Measurements from ENCODE around the gene LAMTOR4.

Gene LAMTOR4

GRCh38 chr7:100153708-100154535 is 5.2 kb downstream of the LAMTOR4 start:
- DNase-seq: no peak

GRCh38 chr7:100154651-100155491 is 6.2 kb downstream of the LAMTOR4 start:
- no peak for DNase-seq

- no peak for DNase-seq
Observed at GRCh38 chr7:100155553-100156317, 7.0 kb downstream of the LAMTOR4 start.

- no peak for DNase-seq
Observed at GRCh38 chr7:100156331-100157068, 7.8 kb downstream of the LAMTOR4 start.

GRCh38 chr7:100157069-100157333 is 8.3 kb downstream of the LAMTOR4 start:
- DNase-seq: no peak

GRCh38 chr7:100157334-100158228 is 8.9 kb downstream of the LAMTOR4 start:
- DNase-seq: peak in 2 of 14 donors; percentile 19 to 24

GRCh38 chr7:100158229-100159098 is 9.7 kb downstream of the LAMTOR4 start, which contains the start of gene TRAPPC14:
Gene TRAPPC14 (minus strand): TSS chr7:100158723. CDS start chr7:100158499, 224 bp downstream.
- DNase-seq: peak; percentile 25 to 88 (median 78)

GRCh38 chr7:100159099-100159623 is 10.4 kb downstream of the LAMTOR4 start:
- DNase-seq: no peak

GRCh38 chr7:100160067-100160466 is 11.3 kb downstream of the LAMTOR4 start:
- DNase-seq: no peak

- DNase-seq: no peak
Observed at GRCh38 chr7:100163006-100163531, 14.4 kb downstream of the LAMTOR4 start.

GRCh38 chr7:100163871-100164270 is 15.2 kb downstream of the LAMTOR4 start:
- DNase-seq: no peak

- no peak for DNase-seq
Observed at GRCh38 chr7:100166317-100166940, 17.7 kb downstream of the LAMTOR4 start.

GRCh38 chr7:100166970-100167911 is 18.5 kb downstream of the LAMTOR4 start:
- peak in 1 of 14 donors; percentile 12 for DNase-seq

GRCh38 chr7:100167912-100168323 is 19.2 kb downstream of the LAMTOR4 start:
- DNase-seq: no peak

- DNase-seq: no peak
Observed at GRCh38 chr7:100169147-100169850, 20.6 kb downstream of the LAMTOR4 start.

GRCh38 chr7:100170101-100170897 is 21.6 kb downstream of the LAMTOR4 start:
- no peak for DNase-seq

All from C1 segment of cervical spinal cord (tissue), 14 donors.